ENCODE measurements around the gene COX7B.
"Not testable (repeated sequence)": the region's sequence is repeated elsewhere in the genome, so short reads cannot be mapped to it uniquely, and the experiment has no call there.

DNA sequence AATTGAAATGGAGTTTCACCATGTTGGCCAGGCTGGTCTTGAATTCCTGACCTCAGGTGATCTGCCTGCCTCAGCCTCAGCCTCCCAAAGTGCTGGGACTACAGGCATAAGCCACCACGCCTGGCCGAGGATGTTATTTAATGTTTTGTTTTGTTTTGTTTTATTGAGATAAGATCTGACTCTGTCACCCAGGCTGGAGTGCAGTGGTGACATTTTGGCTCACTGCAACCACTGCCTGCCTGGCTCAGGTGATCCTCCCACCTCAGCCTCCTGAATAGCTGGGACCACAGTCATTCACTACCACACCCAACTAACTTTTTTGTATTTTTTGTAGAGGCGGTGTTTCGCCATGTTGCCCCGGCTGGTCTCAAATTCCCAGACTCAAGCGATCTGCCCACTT is 45.8 kb downstream of the COX7B start:
- TF ChIP-seq, protein P1, sequence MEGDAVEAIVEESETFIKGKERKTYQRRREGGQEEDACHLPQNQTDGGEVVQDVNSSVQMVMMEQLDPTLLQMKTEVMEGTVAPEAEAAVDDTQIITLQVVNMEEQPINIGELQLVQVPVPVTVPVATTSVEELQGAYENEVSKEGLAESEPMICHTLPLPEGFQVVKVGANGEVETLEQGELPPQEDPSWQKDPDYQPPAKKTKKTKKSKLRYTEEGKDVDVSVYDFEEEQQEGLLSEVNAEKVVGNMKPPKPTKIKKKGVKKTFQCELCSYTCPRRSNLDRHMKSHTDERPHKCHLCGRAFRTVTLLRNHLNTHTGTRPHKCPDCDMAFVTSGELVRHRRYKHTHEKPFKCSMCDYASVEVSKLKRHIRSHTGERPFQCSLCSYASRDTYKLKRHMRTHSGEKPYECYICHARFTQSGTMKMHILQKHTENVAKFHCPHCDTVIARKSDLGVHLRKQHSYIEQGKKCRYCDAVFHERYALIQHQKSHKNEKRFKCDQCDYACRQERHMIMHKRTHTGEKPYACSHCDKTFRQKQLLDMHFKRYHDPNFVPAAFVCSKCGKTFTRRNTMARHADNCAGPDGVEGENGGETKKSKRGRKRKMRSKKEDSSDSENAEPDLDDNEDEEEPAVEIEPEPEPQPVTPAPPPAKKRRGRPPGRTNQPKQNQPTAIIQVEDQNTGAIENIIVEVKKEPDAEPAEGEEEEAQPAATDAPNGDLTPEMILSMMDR (IDR thresholded peaks at IDR 0.05): not testable (repeated sequence)
- TF ChIP-seq POLR2A (IDR thresholded peaks at IDR 0.05; ENCODE audit: low read depth): not testable (repeated sequence)
